Measurements from ENCODE around the gene HDHD3.

DNA sequence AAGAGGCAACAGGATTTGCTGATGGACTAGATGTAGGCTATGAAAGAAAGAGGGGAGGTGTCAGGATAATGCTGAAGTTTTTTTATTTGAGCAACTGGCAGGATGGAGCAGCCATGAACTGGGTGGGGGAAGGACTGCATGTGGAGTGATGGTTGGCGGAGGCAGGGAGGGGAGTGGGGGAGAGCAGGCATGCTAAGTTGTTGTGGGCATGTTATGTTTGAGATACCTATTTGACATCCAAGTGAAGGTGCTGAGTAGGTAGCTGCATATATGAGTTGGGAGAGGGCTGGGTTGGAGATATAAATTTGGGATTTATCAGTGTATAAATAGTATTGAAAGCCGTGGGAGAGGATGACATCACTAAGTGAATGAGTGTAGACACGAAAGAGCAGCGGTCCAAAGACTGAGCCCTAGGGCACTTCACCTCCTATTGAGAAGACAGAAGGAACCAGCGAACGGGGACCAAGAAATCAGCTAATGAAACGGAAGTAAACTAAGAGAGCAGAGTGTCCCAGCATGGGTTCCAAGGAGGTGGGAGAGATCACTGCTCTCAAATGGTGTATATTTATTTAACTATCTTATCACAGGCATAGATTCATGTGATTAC lies 20.0 kb downstream of the HDHD3 start:
- TF ChIP-seq, protein P1, sequence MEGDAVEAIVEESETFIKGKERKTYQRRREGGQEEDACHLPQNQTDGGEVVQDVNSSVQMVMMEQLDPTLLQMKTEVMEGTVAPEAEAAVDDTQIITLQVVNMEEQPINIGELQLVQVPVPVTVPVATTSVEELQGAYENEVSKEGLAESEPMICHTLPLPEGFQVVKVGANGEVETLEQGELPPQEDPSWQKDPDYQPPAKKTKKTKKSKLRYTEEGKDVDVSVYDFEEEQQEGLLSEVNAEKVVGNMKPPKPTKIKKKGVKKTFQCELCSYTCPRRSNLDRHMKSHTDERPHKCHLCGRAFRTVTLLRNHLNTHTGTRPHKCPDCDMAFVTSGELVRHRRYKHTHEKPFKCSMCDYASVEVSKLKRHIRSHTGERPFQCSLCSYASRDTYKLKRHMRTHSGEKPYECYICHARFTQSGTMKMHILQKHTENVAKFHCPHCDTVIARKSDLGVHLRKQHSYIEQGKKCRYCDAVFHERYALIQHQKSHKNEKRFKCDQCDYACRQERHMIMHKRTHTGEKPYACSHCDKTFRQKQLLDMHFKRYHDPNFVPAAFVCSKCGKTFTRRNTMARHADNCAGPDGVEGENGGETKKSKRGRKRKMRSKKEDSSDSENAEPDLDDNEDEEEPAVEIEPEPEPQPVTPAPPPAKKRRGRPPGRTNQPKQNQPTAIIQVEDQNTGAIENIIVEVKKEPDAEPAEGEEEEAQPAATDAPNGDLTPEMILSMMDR (IDR thresholded peaks at IDR 0.05; ENCODE audit: insufficient read depth, low read length, poor library complexity, severe bottlenecking): no peak
- no peak for TF ChIP-seq EZH2phosphoT487 (conservative IDR thresholded peaks at IDR 0.05; ENCODE audit: low read length)

Data from SU-DHL-6 (cell line).